Stimulated activated CD8-positive, alpha-beta memory T cell treated with anti-CD3 and anti-CD28 coated beads, Interleukin-4, amount 100 ng/mL, for 24 hours (primary cell): ENCODE results near the gene DAB2IP.
"Not testable (repeated sequence)": the region's sequence is repeated elsewhere in the genome, so short reads cannot be mapped to it uniquely, and the experiment has no call there.

ENCODE experiments used
- DNase-seq: peaks from one replicate; pipeline ENCODE4 v3.0.0-alpha.2; 2020; ENCODE audit warnings: low read depth

The DAB2IP gene

DNA sequence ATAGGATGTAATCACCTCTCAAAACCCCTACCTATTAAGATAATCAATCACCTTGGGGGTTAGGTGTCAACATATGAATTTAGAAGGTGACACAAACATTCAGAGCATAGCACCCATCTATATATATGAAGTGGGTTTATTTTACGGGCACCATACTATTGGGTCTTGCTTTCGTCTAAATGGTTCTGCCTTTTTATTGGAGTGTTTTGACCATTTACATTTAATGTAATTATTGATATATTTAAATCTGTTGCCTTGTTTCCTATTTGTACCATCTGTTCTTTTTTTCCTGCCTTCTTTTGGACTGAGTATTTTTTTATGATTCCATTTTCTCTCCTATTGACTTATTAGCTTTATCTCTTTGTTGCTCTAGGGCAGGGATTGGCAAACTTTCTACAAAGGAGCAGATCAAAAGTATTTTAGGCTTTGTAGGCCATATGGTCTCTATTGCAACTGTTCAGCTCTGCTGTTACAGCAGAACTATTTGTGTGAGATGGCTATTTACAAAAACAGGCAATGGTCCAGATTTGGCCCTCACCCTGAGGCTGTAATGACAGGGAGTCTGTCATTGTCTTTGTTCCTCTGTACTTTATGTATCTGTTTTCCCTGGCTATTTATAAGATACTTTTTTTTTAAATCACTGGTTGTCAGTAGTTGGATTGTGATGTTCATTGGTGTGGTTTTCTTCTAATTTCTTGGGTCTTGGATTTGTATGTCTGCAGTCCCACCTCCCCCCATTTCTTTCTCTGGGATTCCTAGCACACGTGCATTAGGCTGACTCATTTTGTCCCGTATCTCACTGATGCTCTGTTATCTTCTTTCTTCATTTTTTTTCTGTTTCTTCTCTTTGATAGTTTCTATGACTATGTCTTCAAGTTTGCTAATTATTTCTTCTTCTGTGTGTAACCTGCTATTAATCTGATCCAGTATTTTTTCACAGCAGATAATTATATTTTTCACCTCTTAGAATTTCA lies 127.1 kb downstream of the DAB2IP start:
- DNase-seq, result no peak

- DNase-seq, result no peak
These were observed 128.1 kb downstream of the DAB2IP start for GRCh38 chr9:121779381-121780117.

DNA sequence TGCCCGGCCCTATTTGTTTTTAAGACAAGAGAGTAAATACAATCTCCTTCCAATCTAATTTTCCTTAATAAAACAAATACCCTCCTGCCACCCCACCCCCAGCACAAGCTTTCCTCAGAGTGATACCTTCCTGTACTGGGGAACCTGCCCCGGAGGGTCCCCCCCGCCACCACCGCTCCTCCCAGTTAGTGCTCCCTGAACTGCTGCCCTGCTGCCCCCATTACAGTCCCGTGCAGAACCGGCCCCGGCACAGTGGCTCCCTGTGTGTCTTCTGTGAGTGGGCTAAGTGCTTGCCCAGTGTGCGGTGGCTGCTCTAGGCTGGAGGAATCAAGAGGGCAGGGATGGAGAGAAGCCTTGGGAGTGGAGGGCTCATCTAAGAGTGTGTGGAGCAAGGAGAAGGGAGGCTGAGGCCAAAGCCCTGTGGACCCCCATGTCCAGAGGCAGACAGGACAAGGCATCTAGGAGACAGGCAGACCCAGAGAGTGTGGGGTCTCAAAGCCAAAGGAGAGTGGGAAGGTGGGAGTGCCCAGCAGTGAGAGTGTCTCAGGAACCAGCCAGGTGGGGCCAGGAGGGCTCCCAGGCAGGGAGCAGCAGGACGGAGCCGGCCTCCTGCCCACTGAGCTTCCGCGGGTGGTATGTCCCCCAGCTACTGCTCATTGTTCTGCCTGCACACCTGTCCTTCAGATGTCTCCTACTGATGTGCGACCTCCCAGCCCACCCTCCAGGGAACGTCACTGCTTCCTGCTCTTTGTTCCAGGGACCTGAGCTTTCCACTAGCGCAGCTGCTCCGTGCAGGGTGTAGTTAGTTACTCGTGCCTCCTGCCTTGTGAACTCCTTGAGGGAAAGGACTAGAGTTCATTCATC lies 129.0 kb downstream of the DAB2IP start:
- no peak for DNase-seq

DNA sequence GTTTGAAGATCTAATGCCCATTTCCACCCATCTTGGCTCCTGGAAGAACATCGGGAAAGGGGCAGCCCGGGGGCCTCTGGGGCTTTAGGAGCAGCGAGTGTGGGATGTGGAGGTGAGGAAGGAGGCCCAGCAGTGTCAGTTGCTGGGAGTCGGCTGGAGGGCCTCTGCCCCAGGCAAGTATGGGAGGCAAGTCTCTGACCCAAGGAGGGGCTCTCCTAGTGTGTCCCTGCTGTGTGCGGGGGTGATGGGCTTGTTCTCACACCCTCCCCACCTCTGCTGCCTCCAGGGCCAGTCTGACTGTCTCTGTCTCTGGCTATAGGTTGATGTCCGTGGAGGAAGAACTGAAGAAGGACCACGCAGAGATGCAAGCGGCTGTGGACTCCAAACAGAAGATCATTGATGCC lies 129.7 kb downstream of the DAB2IP start:
- DNase-seq, result no peak

DNA sequence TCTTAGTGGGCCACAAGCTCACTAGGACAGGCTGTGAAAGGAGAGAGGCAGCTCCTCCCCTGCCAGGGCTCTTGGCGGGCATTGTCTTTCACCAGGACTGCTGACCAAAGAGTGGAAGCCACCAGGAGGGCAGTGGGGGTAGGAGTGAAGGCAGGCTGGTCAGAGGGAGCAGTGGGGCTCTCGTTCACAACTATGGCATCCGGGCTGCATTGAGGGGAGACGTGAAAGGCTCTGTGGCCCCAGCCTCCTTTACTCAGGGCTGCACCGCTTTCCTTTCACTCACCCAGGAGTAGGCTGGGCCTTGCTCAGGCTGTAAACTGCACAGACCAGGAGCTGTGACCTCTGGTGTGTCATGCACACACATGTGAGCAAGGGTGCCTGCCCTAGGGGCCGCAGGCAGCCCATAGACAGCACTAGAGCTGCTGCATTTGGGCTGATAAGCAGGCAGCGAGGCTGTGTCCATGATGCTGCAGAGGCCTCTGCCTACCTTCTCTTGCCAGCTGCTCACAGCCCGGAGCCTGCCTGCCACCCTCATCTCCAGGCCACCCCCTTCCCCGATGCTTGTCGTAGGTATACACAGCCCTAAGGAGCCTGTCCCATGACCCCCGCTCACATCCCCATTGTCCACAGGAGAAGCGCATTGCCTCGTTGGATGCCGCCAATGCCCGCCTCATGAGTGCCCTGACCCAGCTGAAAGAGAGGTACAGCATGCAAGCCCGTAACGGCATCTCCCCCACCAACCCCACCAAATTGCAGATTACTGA lies 130.4 kb downstream of the DAB2IP start:
- DNase-seq, result no peak

DNA sequence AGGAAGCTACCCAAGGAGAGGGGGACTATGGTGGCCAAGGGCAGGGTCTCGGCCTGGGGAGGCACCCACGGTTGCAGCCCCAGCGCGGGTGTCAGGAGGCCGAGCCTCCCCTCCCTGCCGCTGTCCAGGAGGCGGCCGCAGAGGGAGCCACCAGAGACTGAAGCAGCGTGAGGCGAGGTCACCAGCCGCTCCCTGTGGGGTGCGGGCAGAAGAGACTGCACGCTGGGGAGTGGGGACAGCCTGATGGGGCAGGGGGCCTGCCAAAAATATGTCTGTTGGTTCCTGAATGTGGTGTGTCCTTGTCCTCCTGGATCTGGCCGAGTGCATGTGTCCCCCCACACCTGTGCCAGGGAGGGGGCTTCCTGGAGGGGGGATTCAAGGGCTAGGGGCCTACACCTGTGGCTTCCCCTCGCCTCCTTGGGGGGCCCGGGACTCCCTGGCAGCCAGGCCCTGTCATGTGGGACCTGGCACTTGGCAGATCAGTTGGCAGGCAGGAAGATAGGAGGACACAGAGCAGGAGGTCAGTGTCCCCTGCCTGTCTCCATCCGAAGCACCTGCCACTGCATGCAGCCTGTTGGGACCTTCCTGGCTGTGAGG lies 131.2 kb downstream of the DAB2IP start:
- no peak for DNase-seq

- DNase-seq, result no peak
These were observed 131.7 kb downstream of the DAB2IP start for GRCh38 chr9:121783111-121783510.

GRCh38 chr9:121783521-121784507 lies 132.4 kb downstream of the DAB2IP start:
- DNase-seq, result no peak

DNA sequence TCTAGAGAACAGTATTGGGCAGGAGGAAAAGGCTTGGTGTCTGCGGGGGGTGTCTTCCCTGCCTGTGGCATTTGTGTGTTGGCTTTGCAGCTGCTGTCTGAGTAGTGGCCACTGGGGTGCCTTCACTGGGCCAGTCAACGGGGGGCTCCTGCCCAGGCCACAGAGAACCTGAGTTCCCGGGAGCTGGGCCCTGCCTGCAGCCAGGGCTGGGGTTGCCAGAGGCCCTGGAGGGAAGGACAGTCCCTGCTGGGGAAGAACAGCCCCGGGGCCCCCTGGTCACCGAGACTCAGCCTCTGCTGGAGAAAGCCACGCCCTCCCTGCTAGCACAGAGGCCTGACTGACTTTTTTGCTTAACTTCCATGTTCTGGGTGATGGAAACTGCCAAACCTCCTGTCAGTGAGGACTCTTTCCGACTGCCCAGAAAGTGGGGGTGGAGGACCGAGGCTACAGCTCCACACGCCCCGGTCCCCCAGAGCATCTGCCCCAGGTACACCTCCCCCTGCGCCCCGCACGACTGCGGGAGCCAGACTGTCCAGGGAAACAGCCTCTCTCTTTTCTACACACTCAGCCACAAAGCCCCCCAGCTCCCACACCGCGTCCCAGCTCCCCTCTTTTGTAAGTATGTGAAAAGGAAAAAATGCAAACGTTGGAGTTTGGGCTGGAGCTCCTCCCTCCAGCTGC lies 133.4 kb downstream of the DAB2IP start:
- no peak for DNase-seq

DNA sequence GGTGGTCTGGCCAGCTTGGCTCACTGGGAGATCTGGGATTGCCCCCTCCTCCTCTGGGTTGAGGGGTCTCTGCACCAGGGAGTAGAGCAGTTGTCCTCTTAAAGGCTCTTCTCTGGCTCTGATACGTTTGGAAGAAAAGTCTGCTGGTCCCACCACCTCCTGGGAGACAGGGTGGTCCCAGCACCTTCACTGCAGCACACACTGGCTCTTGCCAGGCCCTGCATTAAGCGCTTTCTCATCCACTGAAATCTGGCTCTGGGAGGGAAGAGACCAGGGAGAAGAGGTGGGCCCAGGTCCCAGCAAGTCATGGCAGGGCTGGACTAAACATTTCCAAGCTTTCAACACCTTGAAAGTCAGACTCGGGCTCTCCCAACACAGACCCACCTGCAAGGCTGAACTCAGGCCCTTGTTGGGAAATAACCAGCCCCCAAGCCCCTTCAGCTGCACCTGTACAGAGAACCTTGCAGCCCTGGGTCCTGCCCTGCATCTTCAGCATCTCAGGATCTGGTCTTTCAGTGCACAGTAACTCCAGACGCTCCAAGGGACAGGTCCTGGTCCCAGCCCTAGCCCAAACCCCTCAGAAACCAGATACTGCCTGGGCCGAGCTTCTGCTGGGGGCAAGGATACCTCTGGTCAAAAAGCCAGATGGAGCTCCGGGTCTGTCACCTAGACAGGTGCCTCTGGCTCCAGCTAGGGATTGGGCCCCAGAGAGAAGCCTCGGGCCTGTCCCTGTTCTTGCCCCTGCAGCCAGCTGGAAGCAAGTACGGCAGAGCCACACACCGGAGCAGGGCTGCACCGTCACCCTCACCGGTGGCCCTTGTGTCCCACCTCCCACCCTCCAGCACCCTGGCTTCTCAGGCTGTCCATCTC lies 134.5 kb downstream of the DAB2IP start:
- DNase-seq, result no peak

GRCh38 chr9:121786543-121786948 lies 135.1 kb downstream of the DAB2IP start:
- DNase-seq, result no peak

DNA sequence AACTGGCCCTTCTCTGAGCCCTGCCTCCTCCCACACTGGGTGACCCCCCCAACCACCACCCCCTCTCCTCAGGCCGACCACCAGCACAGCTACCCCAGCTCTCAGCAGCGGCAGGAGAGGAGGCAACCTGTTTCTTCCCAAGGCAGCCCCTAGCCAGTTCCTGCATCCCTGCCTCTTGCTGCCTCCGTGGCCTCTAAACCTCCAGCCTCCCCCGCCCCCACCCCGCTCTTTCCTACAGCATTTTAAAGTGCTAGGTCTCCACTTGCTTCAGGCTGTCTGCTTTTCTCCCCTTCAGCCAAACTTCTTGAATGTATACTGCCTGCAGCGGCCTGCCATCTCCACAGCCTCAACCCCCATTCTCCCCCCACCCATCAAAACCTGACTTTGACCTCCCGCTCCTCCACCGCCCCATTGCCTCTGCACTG lies 135.6 kb downstream of the DAB2IP start:
- DNase-seq, result no peak

DNA sequence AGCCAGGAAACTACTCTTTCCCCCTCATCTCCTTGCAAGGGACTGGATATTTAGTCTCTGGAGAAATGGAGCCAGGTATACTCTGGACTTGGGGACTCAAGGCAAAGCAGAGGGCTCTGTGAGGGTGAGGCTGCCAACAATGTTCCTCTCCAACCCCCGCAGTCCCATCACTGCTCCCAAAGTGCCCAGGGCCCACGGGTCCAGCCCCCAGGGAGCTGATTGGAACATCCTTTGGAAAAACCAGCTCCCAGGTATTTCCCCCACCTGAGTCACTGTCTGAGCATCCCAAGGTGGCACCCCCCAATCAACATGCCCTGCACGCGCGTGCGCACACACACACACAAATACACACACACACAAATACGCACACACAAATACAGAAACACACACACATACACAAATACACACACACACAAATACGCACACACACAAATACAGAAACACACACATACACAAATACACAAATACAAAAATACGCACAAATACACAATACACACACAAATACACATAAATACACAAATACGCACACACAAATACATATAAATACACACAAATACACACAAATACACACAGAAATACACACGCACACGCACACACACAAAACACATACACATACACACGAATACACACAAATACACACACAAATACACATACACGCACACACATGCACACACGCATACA lies 137.4 kb downstream of the DAB2IP start:
- no peak for DNase-seq

GRCh38 chr9:121790841-121791240 lies 139.4 kb downstream of the DAB2IP start:
- DNase-seq, result no peak

- not testable (repeated sequence) for DNase-seq
These were observed 141.0 kb downstream of the DAB2IP start for GRCh38 chr9:121792476-121792875.

DNA sequence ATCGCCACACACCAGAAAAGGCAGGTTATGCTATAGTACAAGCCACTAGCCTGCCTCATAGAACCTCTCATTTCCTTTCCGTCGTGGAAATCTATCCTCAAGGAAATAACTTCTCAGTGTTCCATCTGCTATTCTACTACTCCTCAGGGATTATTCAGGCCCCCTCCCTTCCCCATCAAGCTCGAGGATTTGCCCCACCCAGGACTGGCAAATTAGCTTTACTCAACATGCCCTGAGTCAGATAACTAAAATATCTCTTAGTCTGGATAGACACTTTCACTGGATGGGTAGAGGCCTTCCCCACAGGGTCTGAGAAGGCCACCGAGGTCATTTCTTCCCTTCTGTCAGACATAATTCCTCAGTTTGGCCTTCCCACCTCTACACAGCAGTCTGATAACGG lies 142.9 kb downstream of the DAB2IP start:
- DNase-seq, result not testable (repeated sequence)

- no peak for DNase-seq
These were observed 145.6 kb downstream of the DAB2IP start for GRCh38 chr9:121797081-121797480.

DNA sequence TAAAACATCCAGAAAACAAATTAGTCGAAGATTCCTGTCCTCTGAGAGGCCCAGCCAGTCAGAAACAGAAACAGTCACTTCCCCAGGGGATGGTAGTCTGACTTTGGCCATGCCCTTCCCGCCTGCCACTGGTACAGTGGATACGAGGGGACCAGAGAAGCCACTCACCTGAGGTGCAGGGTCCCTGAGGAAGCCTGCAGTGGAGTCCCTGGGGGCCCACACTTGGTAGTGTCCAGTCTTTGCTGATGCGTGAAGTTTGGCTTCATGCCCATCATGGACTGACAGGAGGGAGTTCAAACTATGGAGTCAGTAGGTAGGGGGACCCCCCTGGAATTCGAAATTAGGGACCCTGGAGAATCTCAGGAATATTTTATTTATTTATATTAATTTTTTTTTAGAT lies 147.5 kb downstream of the DAB2IP start:
- no peak for DNase-seq
